Measurements from ENCODE around the gene KCTD16. TPM values are rescaled to one million over a fixed set of nuclear protein-coding genes. Genes with fewer than 3 reads are reported as not detected.

KCTD16 gene
- polyA plus RNA-seq, 1 donor, result 2.6 TPM

- peak; percentile 23 to 58 for DNase-seq
- no CpG with 5 or more reads among the region's 31 CpGs for WGBS (ENCODE audit: insufficient coverage, low lambda C conversion rate)
- H3K4me1 ChIP-seq (ENCODE audit: control insufficient read depth, insufficient read depth, low read length), result no peaks in the 10 kb centered on the region
- H3K27me3 ChIP-seq (ENCODE audit: control insufficient read depth, insufficient read depth, low read length), result peaks cover 18% of the 10 kb centered on the region
- H3K9me3 ChIP-seq (ENCODE audit: control insufficient read depth, low read depth, low read length), result no peaks in the 10 kb centered on the region
- H3K36me3 ChIP-seq (ENCODE audit: control insufficient read depth, insufficient read depth, low read length), result no peaks in the 10 kb centered on the region
- H3K4me3 ChIP-seq (ENCODE audit: low read length), result peak overlapping the region; percentile 7
- H3K27ac ChIP-seq (ENCODE audit: low read length), result no peak overlapping the region
These were observed 34.5 kb downstream of the KCTD16 start for GRCh38 chr5:144205141-144205551.

- no peak for DNase-seq
- peaks cover 18% of the 10 kb centered on the region for H3K27me3 ChIP-seq (ENCODE audit: control insufficient read depth, insufficient read depth, low read length)
- no peaks in the 10 kb centered on the region for H3K4me1 ChIP-seq (ENCODE audit: control insufficient read depth, insufficient read depth, low read length)
- no peaks in the 10 kb centered on the region for H3K36me3 ChIP-seq (ENCODE audit: control insufficient read depth, insufficient read depth, low read length)
- H3K9me3 ChIP-seq (ENCODE audit: control insufficient read depth, low read depth, low read length), result no peaks in the 10 kb centered on the region
- WGBS (ENCODE audit: insufficient coverage, low lambda C conversion rate), result no CpG with 5 or more reads among the region's 2 CpGs
- no peak overlapping the region for H3K4me3 ChIP-seq (ENCODE audit: low read length)
- H3K27ac ChIP-seq (ENCODE audit: low read length), result no peak overlapping the region
These were observed 35.5 kb downstream of the KCTD16 start for GRCh38 chr5:144206141-144206540.

- H3K4me3 ChIP-seq (ENCODE audit: low read length), result no peak overlapping the region
- H3K9me3 ChIP-seq (ENCODE audit: control insufficient read depth, low read depth, low read length), result no peaks in the 10 kb centered on the region
- no peaks in the 10 kb centered on the region for H3K4me1 ChIP-seq (ENCODE audit: control insufficient read depth, insufficient read depth, low read length)
- no peak overlapping the region for H3K27ac ChIP-seq (ENCODE audit: low read length)
- no peaks in the 10 kb centered on the region for H3K36me3 ChIP-seq (ENCODE audit: control insufficient read depth, insufficient read depth, low read length)
- peaks cover 18% of the 10 kb centered on the region for H3K27me3 ChIP-seq (ENCODE audit: control insufficient read depth, insufficient read depth, low read length)
- peak in 1 of 2 donors; percentile 48 for DNase-seq
These were observed 37.3 kb downstream of the KCTD16 start for GRCh38 chr5:144207875-144208444.

GRCh38 chr5:144209361-144209760 lies 38.7 kb downstream of the KCTD16 start:
- H3K9me3 ChIP-seq (ENCODE audit: control insufficient read depth, low read depth, low read length), result no peaks in the 10 kb centered on the region
- no peak overlapping the region for H3K27ac ChIP-seq (ENCODE audit: low read length)
- no peak for DNase-seq
- H3K36me3 ChIP-seq (ENCODE audit: control insufficient read depth, insufficient read depth, low read length), result no peaks in the 10 kb centered on the region
- peaks cover 18% of the 10 kb centered on the region for H3K27me3 ChIP-seq (ENCODE audit: control insufficient read depth, insufficient read depth, low read length)
- WGBS (ENCODE audit: insufficient coverage, low lambda C conversion rate), result 56% methylated on average over 1 of the region's 4 CpGs
- H3K4me1 ChIP-seq (ENCODE audit: control insufficient read depth, insufficient read depth, low read length), result no peaks in the 10 kb centered on the region
- no peak overlapping the region for H3K4me3 ChIP-seq (ENCODE audit: low read length)

- no peak overlapping the region for H3K4me3 ChIP-seq (ENCODE audit: low read length)
- peaks cover 7% of the 10 kb centered on the region for H3K27me3 ChIP-seq (ENCODE audit: control insufficient read depth, insufficient read depth, low read length)
- DNase-seq, result no peak
- no peaks in the 10 kb centered on the region for H3K9me3 ChIP-seq (ENCODE audit: control insufficient read depth, low read depth, low read length)
- WGBS (ENCODE audit: insufficient coverage, low lambda C conversion rate), result no CpG with 5 or more reads among the region's 1 CpG
- H3K27ac ChIP-seq (ENCODE audit: low read length), result no peak overlapping the region
- H3K36me3 ChIP-seq (ENCODE audit: control insufficient read depth, insufficient read depth, low read length), result no peaks in the 10 kb centered on the region
- no peaks in the 10 kb centered on the region for H3K4me1 ChIP-seq (ENCODE audit: control insufficient read depth, insufficient read depth, low read length)
These were observed 40.0 kb downstream of the KCTD16 start for GRCh38 chr5:144210655-144211054.

GRCh38 chr5:144219869-144220268 lies 49.2 kb downstream of the KCTD16 start:
- no peak overlapping the region for H3K4me3 ChIP-seq (ENCODE audit: low read length)
- DNase-seq, result no peak
- WGBS (ENCODE audit: insufficient coverage, low lambda C conversion rate), result 60% methylated on average over 1 of the region's 3 CpGs

GRCh38 chr5:144227363-144227999 lies 56.8 kb downstream of the KCTD16 start:
- Histone ChIP-seq H3K36me3 (ENCODE audit: control insufficient read depth, insufficient read depth, low read length) (no peaks in the 10 kb centered on the region), H3K27ac (ENCODE audit: low read length) (no peak overlapping the region), H3K9me3 (ENCODE audit: control insufficient read depth, low read depth, low read length) (no peaks in the 10 kb centered on the region), H3K4me3 (ENCODE audit: low read length) (no peak overlapping the region), H3K27me3 (ENCODE audit: control insufficient read depth, insufficient read depth, low read length) (no peaks in the 10 kb centered on the region), H3K4me1 (ENCODE audit: control insufficient read depth, insufficient read depth, low read length) (no peaks in the 10 kb centered on the region)
- WGBS (ENCODE audit: insufficient coverage, low lambda C conversion rate), result 100% methylated on average over 1 of the region's 2 CpGs
- DNase-seq, result no peak

More at GRCh38 chr5:144219869-144220268, 49.2 kb downstream of the KCTD16 start:
- Histone ChIP-seq H3K36me3 (ENCODE audit: control insufficient read depth, insufficient read depth, low read length) (no peaks in the 10 kb centered on the region), H3K27ac (ENCODE audit: low read length) (no peak overlapping the region), H3K9me3 (ENCODE audit: control insufficient read depth, low read depth, low read length) (no peaks in the 10 kb centered on the region), H3K4me1 (ENCODE audit: control insufficient read depth, insufficient read depth, low read length) (no peaks in the 10 kb centered on the region), H3K27me3 (ENCODE audit: control insufficient read depth, insufficient read depth, low read length) (no peaks in the 10 kb centered on the region)

GRCh38 chr5:144230806-144231205 lies 60.1 kb downstream of the KCTD16 start:
- WGBS (ENCODE audit: insufficient coverage, low lambda C conversion rate), result no CpG with 5 or more reads among the region's 4 CpGs

GRCh38 chr5:144232285-144232684 lies 61.6 kb downstream of the KCTD16 start:
- H3K4me1 ChIP-seq (ENCODE audit: control insufficient read depth, insufficient read depth, low read length), result no peaks in the 10 kb centered on the region

More at GRCh38 chr5:144230806-144231205, 60.1 kb downstream of the KCTD16 start:
- Histone ChIP-seq H3K4me3 (ENCODE audit: low read length) (no peak overlapping the region), H3K9me3 (ENCODE audit: control insufficient read depth, low read depth, low read length) (no peaks in the 10 kb centered on the region), H3K4me1 (ENCODE audit: control insufficient read depth, insufficient read depth, low read length) (no peaks in the 10 kb centered on the region), H3K36me3 (ENCODE audit: control insufficient read depth, insufficient read depth, low read length) (no peaks in the 10 kb centered on the region), H3K27ac (ENCODE audit: low read length) (no peak overlapping the region), H3K27me3 (ENCODE audit: control insufficient read depth, insufficient read depth, low read length) (no peaks in the 10 kb centered on the region)
- peak; percentile 10 to 45 for DNase-seq

GRCh38 chr5:144236499-144236898 lies 65.8 kb downstream of the KCTD16 start:
- Histone ChIP-seq H3K27me3 (ENCODE audit: control insufficient read depth, insufficient read depth, low read length) (no peaks in the 10 kb centered on the region), H3K4me3 (ENCODE audit: low read length) (no peak overlapping the region), H3K36me3 (ENCODE audit: control insufficient read depth, insufficient read depth, low read length) (no peaks in the 10 kb centered on the region), H3K27ac (ENCODE audit: low read length) (no peak overlapping the region), H3K9me3 (ENCODE audit: control insufficient read depth, low read depth, low read length) (no peaks in the 10 kb centered on the region), H3K4me1 (ENCODE audit: control insufficient read depth, insufficient read depth, low read length) (no peaks in the 10 kb centered on the region)
- DNase-seq, result no peak
- 100% methylated on average over 1 of the region's 2 CpGs for WGBS (ENCODE audit: insufficient coverage, low lambda C conversion rate)

More at GRCh38 chr5:144232285-144232684, 61.6 kb downstream of the KCTD16 start:
- Histone ChIP-seq H3K9me3 (ENCODE audit: control insufficient read depth, low read depth, low read length) (no peaks in the 10 kb centered on the region), H3K4me3 (ENCODE audit: low read length) (no peak overlapping the region), H3K27ac (ENCODE audit: low read length) (no peak overlapping the region), H3K27me3 (ENCODE audit: control insufficient read depth, insufficient read depth, low read length) (no peaks in the 10 kb centered on the region), H3K36me3 (ENCODE audit: control insufficient read depth, insufficient read depth, low read length) (no peaks in the 10 kb centered on the region)
- no peak for DNase-seq
- WGBS (ENCODE audit: insufficient coverage, low lambda C conversion rate), result 83% methylated on average over 2 of the region's 5 CpGs

- no CpG with 5 or more reads among the region's 2 CpGs for WGBS (ENCODE audit: insufficient coverage, low lambda C conversion rate)
- no peaks in the 10 kb centered on the region for H3K9me3 ChIP-seq (ENCODE audit: control insufficient read depth, low read depth, low read length)
- H3K4me1 ChIP-seq (ENCODE audit: control insufficient read depth, insufficient read depth, low read length), result no peaks in the 10 kb centered on the region
- H3K27me3 ChIP-seq (ENCODE audit: control insufficient read depth, insufficient read depth, low read length), result no peaks in the 10 kb centered on the region
- H3K27ac ChIP-seq (ENCODE audit: low read length), result no peak overlapping the region
- no peak for DNase-seq
- no peak overlapping the region for H3K4me3 ChIP-seq (ENCODE audit: low read length)
- H3K36me3 ChIP-seq (ENCODE audit: control insufficient read depth, insufficient read depth, low read length), result no peaks in the 10 kb centered on the region
These were observed 67.2 kb downstream of the KCTD16 start for GRCh38 chr5:144237851-144238250.

Measured in large intestine (tissue), 3 donors.